IMR-90 (cell line): ENCODE measurements around the gene CNKSR2. TPM values are rescaled to one million over a fixed set of nuclear protein-coding genes. Genes with fewer than 3 reads are reported as not detected.

Source experiments
- ATAC-seq: fragments of 200-7000 bp; cut with Tn5 transposase; 2 replicates; pipeline ENCODE4 v1.9.1; 2020; ENCODE audit warnings: low read depth, mild to moderate bottlenecking, moderate library complexity
- BruUV-seq: library from RNA; stranded (reverse); fragments of 400-500 nt; replicated peaks from 2 replicates; lab custom pipeline; 2021; lab: Mats Ljungman, UMichigan
- CTCF ChIA-PET: fragments of 300-600 bp; formaldehyde crosslinking; extraction: SDS; loops from one replicate; lab custom pipeline; 2021; ENCODE audit warnings: antibody characterized with exemption; lab: Yijun Ruan, JAX
- POLR2A ChIA-PET: fragments of 300-600 bp; sonication (Branson Sonifier 250); formaldehyde crosslinking; loops from one replicate; lab custom pipeline; 2022; ENCODE audit warnings: antibody characterized with exemption; ENCODE audit not compliant: unreplicated experiment; lab: Charles Lee
- DNase-seq: peaks from one replicate; pipeline ENCODE4 v3.0.0; 2013
- H2AFZ ChIP-seq: replicated peaks from 2 replicates; pipeline ENCODE3; 2013; ENCODE audit warnings: low read length, mild to moderate bottlenecking; ENCODE audit not compliant: poor library complexity
- H2AK5ac ChIP-seq: 2 replicates; pipeline ENCODE4 v1.6.1; 2013; ENCODE audit warnings: low read depth, low read length, inconsistent platforms
- H2AK9ac ChIP-seq: replicated peaks from 2 replicates; pipeline ENCODE3; 2013; ENCODE audit warnings: mild to moderate bottlenecking, low read depth, low read length, moderate library complexity; ENCODE audit not compliant: poor library complexity
- H2BK120ac ChIP-seq: 2 replicates; pipeline ENCODE4 v1.6.1; 2013; ENCODE audit warnings: low read depth, low read length, inconsistent platforms
- H2BK15ac ChIP-seq: 3 replicates; pipeline ENCODE4 v1.6.1; 2013; ENCODE audit warnings: low read depth, low read length, inconsistent platforms
- H2BK20ac ChIP-seq: 2 replicates; pipeline ENCODE4 v1.6.1; 2013; ENCODE audit warnings: low read depth, mild to moderate bottlenecking, inconsistent platforms, low read length, moderate library complexity
- H2BK5ac ChIP-seq: 2 replicates; pipeline ENCODE4 v1.6.1; 2013; ENCODE audit warnings: mild to moderate bottlenecking, low read depth, low read length, inconsistent platforms; ENCODE audit not compliant: poor library complexity, severe bottlenecking
- H3K14ac ChIP-seq: replicated peaks from 2 replicates; pipeline ENCODE4 v1.6.1; 2013; ENCODE audit warnings: low read depth, low read length, inconsistent platforms
- H3K18ac ChIP-seq: 2 replicates; pipeline ENCODE4 v1.6.1; 2013; ENCODE audit warnings: low read depth, low read length, control low read depth
- H3K23ac ChIP-seq: 2 replicates; pipeline ENCODE4 v1.6.1; 2013; ENCODE audit warnings: low read depth, low read length, inconsistent platforms
- H3K27ac ChIP-seq: 2 replicates; pipeline ENCODE4 v1.5.1; 2013; ENCODE audit warnings: mild to moderate bottlenecking, control low read depth, low read length; ENCODE audit not compliant: insufficient read depth
- H3K27me3 ChIP-seq: 2 replicates; pipeline ENCODE4 v1.6.1; 2013; ENCODE audit warnings: low read length; ENCODE audit not compliant: control insufficient read depth, insufficient read depth
- H3K36me3 ChIP-seq: 2 replicates; pipeline ENCODE4 v1.6.1; 2013; ENCODE audit warnings: low read length, mixed read lengths; ENCODE audit not compliant: control insufficient read depth, insufficient read depth
- H3K4ac ChIP-seq: 2 replicates; pipeline ENCODE4 v1.6.1; 2013; ENCODE audit warnings: low read depth, low read length, inconsistent platforms
- H3K4me1 ChIP-seq: 2 replicates; pipeline ENCODE4 v1.6.1; 2013; ENCODE audit warnings: low read length, mixed read lengths; ENCODE audit not compliant: control insufficient read depth, insufficient read depth
- H3K4me2 ChIP-seq: 2 replicates; pipeline ENCODE4 v1.6.1; 2013; ENCODE audit warnings: low read depth, mild to moderate bottlenecking, control low read depth, low read length, moderate library complexity
- H3K4me3 ChIP-seq: 2 replicates; pipeline ENCODE4 v1.5.1; 2013; ENCODE audit warnings: low read depth, mild to moderate bottlenecking, control low read depth, low read length, moderate library complexity; ENCODE audit not compliant: insufficient read depth
- H3K56ac ChIP-seq: 2 replicates; pipeline ENCODE4 v1.6.1; 2013; ENCODE audit warnings: low read length, inconsistent platforms; ENCODE audit not compliant: insufficient read depth; ENCODE audit errors: extremely low read depth
- H3K79me1 ChIP-seq, 2 experiments: 2 replicates each; pipeline ENCODE4 v1.6.1; 2013; ENCODE audit warnings: low read length in 2 of 2, inconsistent platforms in 1 of 2, low read depth in 1 of 2
- H3K9ac ChIP-seq: 2 replicates; pipeline ENCODE4 v1.6.1; 2013; ENCODE audit warnings: low read depth, low read length, control low read depth
- H3K9me1 ChIP-seq: 2 replicates; pipeline ENCODE4 v1.6.1; 2013; ENCODE audit warnings: low read length, inconsistent platforms; ENCODE audit not compliant: insufficient read depth
- H3K9me3 ChIP-seq: 2 replicates; pipeline ENCODE4 v1.6.1; 2013; ENCODE audit warnings: low read length; ENCODE audit not compliant: control insufficient read depth, insufficient read depth
- H4K20me1 ChIP-seq: 2 replicates; pipeline ENCODE4 v1.6.1; 2013; ENCODE audit warnings: low read length, inconsistent platforms; ENCODE audit not compliant: insufficient read depth
- H4K5ac ChIP-seq: 2 replicates; pipeline ENCODE4 v1.6.1; 2013; ENCODE audit warnings: mild to moderate bottlenecking, low read depth, low read length, control low read depth
- H4K8ac ChIP-seq, 2 experiments: 2 replicates each; pipeline ENCODE4 v1.6.1; 2013; ENCODE audit warnings: low read depth in 2 of 2, low read length in 2 of 2, control low read depth in 1 of 2, inconsistent platforms in 1 of 2
- H4K91ac ChIP-seq: 2 replicates; pipeline ENCODE4 v1.6.1; 2013; ENCODE audit warnings: low read depth, low read length, inconsistent platforms; ENCODE audit not compliant: insufficient read depth
- CEBPB ChIP-seq: IDR thresholded peaks from 2 replicates; pipeline ENCODE4 v1.6.1; 2012; ENCODE audit warnings: low read depth, low read length, improper control_type of control experiment
- CHD1 ChIP-seq: IDR thresholded peaks from 2 replicates; pipeline ENCODE4 v1.6.1; 2012; ENCODE audit warnings: low read depth, low read length, improper control_type of control experiment
- FOS ChIP-seq: fragments of 150-350 bp; IDR thresholded peaks from 2 replicates; pipeline ENCODE4 v1.6.1; 2016; ENCODE audit warnings: low read depth, low read length
- MAFK ChIP-seq: IDR thresholded peaks from 2 replicates; pipeline ENCODE4 v1.6.1; 2012; ENCODE audit warnings: low read depth, low read length, improper control_type of control experiment
- MXI1 ChIP-seq: IDR thresholded peaks from 2 replicates; pipeline ENCODE4 v1.6.1; 2012; ENCODE audit warnings: low read depth, mild to moderate bottlenecking, low read length, moderate library complexity, borderline replicate concordance
- USF2 ChIP-seq: fragments of 150-350 bp; IDR thresholded peaks from 2 replicates; pipeline ENCODE4 v1.6.1; 2017; ENCODE audit warnings: mild to moderate bottlenecking, antibody characterized with exemption, low read length, low read depth
- WGBS, 2 experiments: methylation state at CpG; one replicate each; pipeline versions ENCODE4 v1.1.5 to v1.1.7; 2013; ENCODE audit warnings: missing lambda C conversion rate in 2 of 2; ENCODE audit not compliant: insufficient read length in 1 of 2; ENCODE audit errors: extremely low coverage in 2 of 2; 5-methylcytosine and 5-hydroxymethylcytosine counted together
- dilution Hi-C: fragments of 300-500 bp; cut with HindIII; formaldehyde crosslinking; loops from one replicate; pipeline ENCODE4 v1.14.3; 2018; ENCODE audit warnings: low sequenced_read_pairs; ENCODE audit not compliant: unreplicated experiment
- in situ Hi-C: fragments of 300-500 bp; cut with MboI; formaldehyde crosslinking; loops from 3 replicates; pipeline ENCODE4 v1.14.3; 2019; ENCODE audit warnings: low sequenced_read_pairs, inconsistent platforms, mixed read lengths
- intact Hi-C: fragments of 100-400 bp; cut with micrococcal nuclease; formaldehyde crosslinking; loops from 2 replicates; pipeline ENCODE4 v1.10.0; 2022
- polyA plus RNA-seq, 3 experiments: library from polyadenylated mRNA; depleted of rRNA; stranded (reverse); fragments of >200 nt; gene quantifications; 2 replicates each; pipeline ENCODE4 v1.2.3, GENCODE V29; 2012; ENCODE audit warnings: low replicate concordance in 1 of 3
- total RNA-seq: library from RNA; depleted of rRNA; stranded (reverse); fragments of >200 nt; gene quantifications from 2 replicates; pipeline ENCODE4 v1.2.3, GENCODE V29; 2012

Gene CNKSR2
- total and polyA plus RNA-seq, 2 of the 4 experiments (the other 2 are of a cell fraction): 0.14 to 0.90 TPM

- H3K56ac ChIP-seq: no peak overlapping the region
- no peak overlapping the region for H3K23ac ChIP-seq
- ChIA-PET POLR2A (no interaction called here), CTCF (no interaction called here)
- H4K8ac ChIP-seq: no peak overlapping the region
- intact Hi-C loops (no loop called here), dilution Hi-C loops (no loop called here), in situ Hi-C loops (no loop called here)
- H3K4me2 ChIP-seq: no peak overlapping the region
- H2AK9ac ChIP-seq: no peak overlapping the region
- H3K18ac ChIP-seq: no peak overlapping the region
- peaks cover 2% of the 10 kb centered on the region; the same call in 1 of the 2 replicates for H3K27me3 ChIP-seq
- no peak overlapping the region for H3K4ac ChIP-seq
- no peaks in the 10 kb centered on the region for H3K9me3 ChIP-seq
- BruUV-seq: no TSS peak
- no peaks in the 10 kb centered on the region for H3K4me1 ChIP-seq
- no peak overlapping the region for H2AK5ac ChIP-seq
- no peak overlapping the region for H2BK15ac ChIP-seq
- no peaks in the 10 kb centered on the region for H4K20me1 ChIP-seq
- H3K9me1 ChIP-seq: no peaks in the 10 kb centered on the region
- H4K5ac ChIP-seq: no peak overlapping the region
- WGBS, 2 experiments: no CpG with 5 or more reads among the region's 4 CpGs
- H3K79me1 ChIP-seq: no peaks in the 10 kb centered on the region
- no peak overlapping the region for H3K27ac ChIP-seq
- no peak overlapping the region for H4K91ac ChIP-seq
- H2BK120ac ChIP-seq: no peak overlapping the region
- ATAC-seq: no peak
- H3K4me3 ChIP-seq: no peak overlapping the region
- no peak overlapping the region for H2AFZ ChIP-seq
- H3K9ac ChIP-seq: no peak overlapping the region
- H2BK5ac ChIP-seq: no peak overlapping the region
- no peak overlapping the region for H2BK20ac ChIP-seq
- H3K14ac ChIP-seq: no peak overlapping the region
- DNase-seq: no peak
- H3K36me3 ChIP-seq: no peaks in the 10 kb centered on the region
- TF ChIP-seq CHD1 (no peak), CEBPB (no peak), USF2 (no peak), MXI1 (no peak), FOS (no peak), MAFK (no peak)
Observed at GRCh38 chrX:21698272-21698671, 324.1 kb downstream of the CNKSR2 start.
